Muscle of arm (tissue), 12 donors: ENCODE data around the gene EPSTI1. TPM values are rescaled to one million over a fixed set of nuclear protein-coding genes. Genes with fewer than 3 reads are reported as not detected.
"Not testable (repeated sequence)": the region's sequence is repeated elsewhere in the genome, so short reads cannot be mapped to it uniquely, and the experiment has no call there.

Experiments used
- DNase-seq: peaks from one replicate; pipeline ENCODE4 v3.0.0-alpha.2; 2013
- polyA plus RNA-seq, 12 donors: library from polyadenylated mRNA; unstranded; fragments of 120-200 nt; gene quantifications; one replicate each; pipeline ENCODE4 v1.2.1, GENCODE V29; 2013; ENCODE audit not compliant: insufficient read length in 12 of 12

The EPSTI1 gene
- polyA plus RNA-seq, 12 donors, result 1.7 to 22.8 (median 2.1) TPM; not detected in 1

GRCh38 chr13:42894765-42895243 lies 97.2 kb downstream of the EPSTI1 start:
- DNase-seq, result peak; percentile 90

GRCh38 chr13:42893214-42893671 lies 98.8 kb downstream of the EPSTI1 start:
- DNase-seq, result peak; percentile 57

GRCh38 chr13:42892760-42893159 lies 99.3 kb downstream of the EPSTI1 start:
- no peak for DNase-seq

- DNase-seq, result no peak
These were observed 100.5 kb downstream of the EPSTI1 start for GRCh38 chr13:42891591-42891990.

GRCh38 chr13:42885325-42885724 lies 106.7 kb downstream of the EPSTI1 start:
- DNase-seq, result no peak

- peak; percentile 63 for DNase-seq
These were observed 108.1 kb downstream of the EPSTI1 start for GRCh38 chr13:42883771-42884467.

- no peak for DNase-seq
These were observed 108.9 kb downstream of the EPSTI1 start for GRCh38 chr13:42883142-42883541.

GRCh38 chr13:42880056-42880605 lies 111.9 kb downstream of the EPSTI1 start:
- no peak for DNase-seq

- no peak for DNase-seq
These were observed 113.3 kb downstream of the EPSTI1 start for GRCh38 chr13:42878721-42879120.

- DNase-seq, result no peak
These were observed 115.0 kb downstream of the EPSTI1 start for GRCh38 chr13:42876887-42877545.

GRCh38 chr13:42876270-42876714 lies 115.7 kb downstream of the EPSTI1 start:
- no peak for DNase-seq

GRCh38 chr13:42875475-42876269 lies 116.4 kb downstream of the EPSTI1 start:
- no peak for DNase-seq

GRCh38 chr13:42874221-42874620 lies 117.8 kb downstream of the EPSTI1 start:
- no peak for DNase-seq

- no peak for DNase-seq
These were observed 119.0 kb downstream of the EPSTI1 start for GRCh38 chr13:42873081-42873480.

GRCh38 chr13:42867232-42867631 lies 124.8 kb downstream of the EPSTI1 start:
- no peak for DNase-seq

GRCh38 chr13:42865768-42866102 lies 126.3 kb downstream of the EPSTI1 start:
- no peak for DNase-seq

- DNase-seq, result no peak
These were observed 126.9 kb downstream of the EPSTI1 start for GRCh38 chr13:42864952-42865767.

- not testable (repeated sequence) for DNase-seq
These were observed 129.7 kb downstream of the EPSTI1 start for GRCh38 chr13:42862370-42862769.

GRCh38 chr13:42860485-42860884 lies 131.6 kb downstream of the EPSTI1 start:
- DNase-seq, result no peak

- DNase-seq, result no peak
These were observed 132.3 kb downstream of the EPSTI1 start for GRCh38 chr13:42859760-42860159.

GRCh38 chr13:42855410-42855809 lies 136.6 kb downstream of the EPSTI1 start:
- no peak for DNase-seq
